ENCODE data around the gene OR1M1. TPM values are rescaled to one million over a fixed set of nuclear protein-coding genes. Genes with fewer than 3 reads are reported as not detected.
"Not testable (repeated sequence)": the region's sequence is repeated elsewhere in the genome, so short reads cannot be mapped to it uniquely, and the experiment has no call there.

Gene OR1M1, protein sequence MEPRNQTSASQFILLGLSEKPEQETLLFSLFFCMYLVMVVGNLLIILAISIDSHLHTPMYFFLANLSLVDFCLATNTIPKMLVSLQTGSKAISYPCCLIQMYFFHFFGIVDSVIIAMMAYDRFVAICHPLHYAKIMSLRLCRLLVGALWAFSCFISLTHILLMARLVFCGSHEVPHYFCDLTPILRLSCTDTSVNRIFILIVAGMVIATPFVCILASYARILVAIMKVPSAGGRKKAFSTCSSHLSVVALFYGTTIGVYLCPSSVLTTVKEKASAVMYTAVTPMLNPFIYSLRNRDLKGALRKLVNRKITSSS
- total RNA-seq: not detected in 2 replicates

DNA sequence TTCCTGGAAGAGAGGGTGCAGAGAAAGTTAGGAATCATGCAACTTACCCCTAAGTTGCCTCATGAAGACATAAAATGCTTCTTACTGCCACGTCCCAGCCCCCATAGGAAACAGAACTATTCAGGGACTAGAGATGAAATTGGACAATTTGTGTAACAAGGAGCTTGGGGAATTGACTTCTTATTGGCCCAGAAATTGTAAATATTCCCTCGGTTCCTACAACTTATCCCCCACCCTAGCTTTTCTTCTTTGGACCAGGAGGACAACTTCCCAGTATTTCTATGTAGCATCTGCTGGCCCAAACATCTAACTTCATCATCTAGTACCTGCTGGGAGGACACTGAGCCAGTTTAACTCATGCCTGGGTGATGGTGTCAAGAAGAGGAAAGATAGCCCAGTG lies at the start of gene OR1M1:
TSS of gene OR1M1 (plus strand) at position 301 of the 400 bp plus-strand sequence. CDS start 6,184 bp downstream, outside the sequence.
- H3K36me3 Mint-ChIP-seq (ENCODE audit: low read depth): no peaks in the 10 kb centered on the region
- no peaks in the 10 kb centered on the region for H3K27me3 Mint-ChIP-seq (ENCODE audit: low read depth)
- intact Hi-C loops (cut with micrococcal nuclease): no loop called here
- no peak within 1 kb of the TSS for H3K4me3 Mint-ChIP-seq (ENCODE audit: low read depth)
- H3K4me1 Mint-ChIP-seq (ENCODE audit: low read depth): no peaks in the 10 kb centered on the region
- no peak for DNase-seq (ENCODE audit: low spot score)
- no peak within 1 kb of the TSS for H3K27ac Mint-ChIP-seq
- no peaks in the 10 kb centered on the region for H3K9me3 Mint-ChIP-seq

DNA sequence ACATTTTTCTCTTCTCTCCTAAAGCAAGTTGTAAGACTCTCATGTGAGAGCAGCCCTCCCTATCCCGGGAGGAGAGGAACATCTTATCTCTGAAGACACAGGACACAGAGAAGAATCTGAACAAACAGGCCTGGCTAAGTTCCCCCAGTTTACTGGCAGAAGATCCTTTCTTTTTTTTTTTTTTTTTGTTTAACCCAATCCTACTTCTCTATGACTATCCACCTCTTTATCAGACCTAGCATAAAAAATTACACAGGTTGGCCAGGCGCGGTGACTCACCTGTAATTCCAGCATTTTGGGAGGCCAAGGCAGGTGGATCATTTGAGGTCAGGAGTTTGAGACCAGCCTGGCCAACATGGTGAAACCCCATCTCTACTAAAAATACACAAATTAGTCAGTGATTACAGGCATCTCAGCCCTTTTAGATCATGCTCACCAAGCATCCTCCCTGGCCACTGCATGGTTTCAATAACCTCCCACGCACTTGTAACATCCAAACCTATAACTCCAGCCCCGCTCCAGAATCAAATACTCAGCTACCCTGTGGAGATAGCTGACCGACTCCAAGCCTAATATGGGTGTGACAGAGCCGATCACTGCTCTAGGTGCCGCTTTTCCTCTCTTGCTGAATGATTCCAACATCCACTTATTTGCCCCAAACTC lies 49.3 kb upstream of the OR1M1 start:
- no peaks in the 10 kb centered on the region for H3K36me3 Mint-ChIP-seq (ENCODE audit: low read depth)
- H3K27me3 Mint-ChIP-seq (ENCODE audit: low read depth): no peaks in the 10 kb centered on the region
- no peak overlapping the region for H3K4me3 Mint-ChIP-seq (ENCODE audit: low read depth)
- no peak overlapping the region for H3K27ac Mint-ChIP-seq
- no peaks in the 10 kb centered on the region for H3K9me3 Mint-ChIP-seq
- no peak for DNase-seq (ENCODE audit: low spot score)
- no peaks in the 10 kb centered on the region for H3K4me1 Mint-ChIP-seq (ENCODE audit: low read depth)
- intact Hi-C loops (cut with micrococcal nuclease): no loop called here

DNA sequence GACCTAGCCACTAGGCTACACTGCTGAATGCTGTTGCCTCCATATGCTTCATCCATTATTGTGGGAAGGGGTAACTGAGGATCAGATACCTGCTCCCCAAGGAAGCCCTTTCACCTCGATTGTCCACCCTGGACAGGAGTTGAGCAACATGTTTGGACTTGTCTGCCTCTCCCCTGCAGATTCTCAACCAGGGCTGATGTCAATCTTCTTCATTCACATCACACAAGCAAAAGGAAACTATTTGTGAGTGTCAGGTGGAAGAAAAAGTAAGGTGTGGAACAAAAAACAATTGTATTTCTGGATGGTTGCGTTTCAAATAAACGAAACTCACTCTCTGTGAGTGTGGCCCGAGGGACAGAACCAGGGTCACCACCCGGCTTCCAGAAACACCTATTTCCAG lies 47.1 kb upstream of the OR1M1 start:
- H3K4me3 Mint-ChIP-seq (ENCODE audit: low read depth): no peak overlapping the region
- H3K27me3 Mint-ChIP-seq (ENCODE audit: low read depth): no peaks in the 10 kb centered on the region
- H3K36me3 Mint-ChIP-seq (ENCODE audit: low read depth): no peaks in the 10 kb centered on the region
- DNase-seq (ENCODE audit: low spot score): no peak
- intact Hi-C loops (cut with micrococcal nuclease): no loop called here
- no peaks in the 10 kb centered on the region for H3K4me1 Mint-ChIP-seq (ENCODE audit: low read depth)
- no peak overlapping the region for H3K27ac Mint-ChIP-seq
- no peaks in the 10 kb centered on the region for H3K9me3 Mint-ChIP-seq

DNA sequence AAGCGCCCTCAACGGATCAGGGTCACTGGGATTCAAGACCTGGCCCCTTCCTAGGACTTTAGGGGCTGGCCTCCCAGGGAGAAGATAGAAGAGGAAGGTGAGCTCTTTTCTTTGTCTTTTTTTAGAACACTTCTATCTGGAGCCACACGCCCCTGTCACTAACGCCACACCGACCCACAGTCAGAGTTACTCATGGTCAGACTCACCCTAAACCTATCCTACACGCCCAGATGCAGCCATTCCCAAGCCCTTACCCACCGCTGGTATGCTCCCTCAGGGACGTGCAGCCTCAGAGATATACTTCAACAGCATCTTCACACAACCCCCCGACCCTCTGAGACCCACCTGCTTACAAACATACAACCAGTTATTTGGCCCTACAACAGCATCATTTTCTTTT lies 46.7 kb upstream of the OR1M1 start:
- Mint-ChIP-seq H3K4me1 (ENCODE audit: low read depth) (no peaks in the 10 kb centered on the region), H3K27me3 (ENCODE audit: low read depth) (no peaks in the 10 kb centered on the region), H3K9me3 (no peaks in the 10 kb centered on the region), H3K36me3 (ENCODE audit: low read depth) (no peaks in the 10 kb centered on the region), H3K4me3 (ENCODE audit: low read depth) (no peak overlapping the region), H3K27ac (no peak overlapping the region)
- intact Hi-C loops (cut with micrococcal nuclease): no loop called here
- DNase-seq (ENCODE audit: low spot score): no peak

DNA sequence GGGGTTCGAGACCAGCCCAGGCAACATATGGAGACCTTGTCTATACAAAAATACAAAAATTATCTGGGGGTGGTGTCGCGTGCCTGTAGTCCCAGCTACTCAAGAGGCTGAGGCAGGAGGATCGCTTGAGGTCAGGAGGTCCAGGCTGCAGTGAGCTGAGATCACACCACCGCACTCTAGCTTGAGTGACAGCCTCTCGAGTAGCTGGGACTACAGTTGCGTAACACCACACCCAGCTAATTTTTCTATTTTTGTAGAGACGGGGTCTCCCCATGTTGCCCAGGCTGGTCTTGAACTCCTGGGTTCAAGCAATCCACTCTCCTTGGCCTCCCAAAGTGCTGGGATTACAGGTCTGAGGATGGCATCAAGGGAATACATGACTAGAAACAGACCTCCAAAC lies 45.8 kb upstream of the OR1M1 start:
- Mint-ChIP-seq H3K27me3 (ENCODE audit: low read depth) (no peaks in the 10 kb centered on the region), H3K4me1 (ENCODE audit: low read depth) (no peaks in the 10 kb centered on the region), H3K27ac (no peak overlapping the region), H3K9me3 (no peaks in the 10 kb centered on the region), H3K4me3 (ENCODE audit: low read depth) (no peak overlapping the region), H3K36me3 (ENCODE audit: low read depth) (no peaks in the 10 kb centered on the region)
- DNase-seq (ENCODE audit: low spot score): no peak
- intact Hi-C loops (cut with micrococcal nuclease): no loop called here

DNA sequence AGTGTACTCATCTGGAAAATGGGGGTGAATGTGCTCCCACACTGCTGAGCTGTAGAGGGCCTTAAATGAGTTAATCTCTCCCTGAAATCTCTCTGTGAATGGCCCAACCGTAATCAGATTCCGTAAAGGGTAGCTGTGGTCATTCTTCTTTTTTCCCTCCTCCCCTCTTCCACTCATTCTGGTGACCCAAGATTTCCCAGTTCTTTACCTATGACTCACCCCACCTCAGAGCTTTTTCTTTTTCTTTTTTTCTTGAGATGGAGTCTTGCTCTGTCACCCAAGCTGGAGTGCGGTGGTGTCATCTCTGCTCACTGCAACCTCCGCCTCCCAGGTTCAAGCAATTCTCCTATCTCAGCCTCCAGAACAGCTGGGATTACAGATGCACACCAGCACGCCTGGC lies 43.3 kb upstream of the OR1M1 start:
- H3K36me3 Mint-ChIP-seq (ENCODE audit: low read depth): no peaks in the 10 kb centered on the region
- no peaks in the 10 kb centered on the region for H3K4me1 Mint-ChIP-seq (ENCODE audit: low read depth)
- intact Hi-C loops (cut with micrococcal nuclease): no loop called here
- H3K9me3 Mint-ChIP-seq: no peaks in the 10 kb centered on the region
- no peak overlapping the region for H3K4me3 Mint-ChIP-seq (ENCODE audit: low read depth)
- H3K27ac Mint-ChIP-seq: no peak overlapping the region
- DNase-seq (ENCODE audit: low spot score): no peak
- no peaks in the 10 kb centered on the region for H3K27me3 Mint-ChIP-seq (ENCODE audit: low read depth)

DNA sequence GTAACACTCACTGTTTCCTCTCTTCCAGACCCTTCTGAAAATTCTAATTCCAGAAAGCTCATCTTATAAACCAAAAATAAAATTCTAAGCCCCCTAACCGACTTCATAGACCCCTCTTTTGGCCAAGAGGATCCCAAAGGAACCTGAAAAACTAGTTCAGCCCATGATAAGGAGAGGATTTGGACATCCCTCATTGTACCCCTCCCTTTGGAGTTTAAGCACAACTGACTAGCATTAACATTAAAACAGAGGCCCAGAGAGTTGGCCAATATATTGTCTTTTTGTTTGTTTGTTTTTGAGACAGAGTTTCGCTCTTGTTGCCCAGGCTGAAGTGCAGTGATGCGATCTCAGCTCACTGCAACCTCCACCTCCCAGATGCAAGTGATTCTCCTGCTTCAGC lies 42.4 kb upstream of the OR1M1 start:
- intact Hi-C loops (cut with micrococcal nuclease): no loop called here
- H3K4me1 Mint-ChIP-seq (ENCODE audit: low read depth): no peaks in the 10 kb centered on the region
- no peak overlapping the region for H3K4me3 Mint-ChIP-seq (ENCODE audit: low read depth)
- H3K27me3 Mint-ChIP-seq (ENCODE audit: low read depth): no peaks in the 10 kb centered on the region
- H3K36me3 Mint-ChIP-seq (ENCODE audit: low read depth): no peaks in the 10 kb centered on the region
- no peak overlapping the region for H3K27ac Mint-ChIP-seq
- DNase-seq (ENCODE audit: low spot score): no peak
- H3K9me3 Mint-ChIP-seq: no peaks in the 10 kb centered on the region

DNA sequence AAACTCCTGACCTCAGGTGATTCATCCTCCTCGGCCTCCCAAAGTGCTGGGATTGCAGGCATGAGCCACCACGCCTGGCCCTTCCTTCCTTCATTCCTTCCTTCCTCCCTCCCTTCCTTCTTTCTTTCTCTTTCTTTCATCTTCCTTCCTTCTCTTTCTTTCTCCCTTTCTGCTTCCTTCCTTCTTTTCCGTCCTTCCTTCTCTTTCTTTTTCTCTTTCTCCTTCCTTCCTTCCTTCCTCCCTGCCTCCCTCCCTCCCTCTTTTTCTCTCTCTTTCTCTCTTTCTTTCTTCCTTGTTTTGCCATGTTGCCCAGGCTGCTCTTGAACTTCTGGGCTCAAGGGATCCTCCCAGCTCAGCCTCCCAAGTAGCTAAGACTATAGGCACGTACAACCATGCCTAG lies 40.2 kb upstream of the OR1M1 start:
- Mint-ChIP-seq H3K36me3 (ENCODE audit: low read depth) (no peaks in the 10 kb centered on the region), H3K4me1 (ENCODE audit: low read depth) (no peaks in the 10 kb centered on the region), H3K27ac (no peak overlapping the region), H3K4me3 (ENCODE audit: low read depth) (no peak overlapping the region), H3K27me3 (ENCODE audit: low read depth) (no peaks in the 10 kb centered on the region), H3K9me3 (no peaks in the 10 kb centered on the region)
- DNase-seq (ENCODE audit: low spot score): no peak
- intact Hi-C loops (cut with micrococcal nuclease): no loop called here

DNA sequence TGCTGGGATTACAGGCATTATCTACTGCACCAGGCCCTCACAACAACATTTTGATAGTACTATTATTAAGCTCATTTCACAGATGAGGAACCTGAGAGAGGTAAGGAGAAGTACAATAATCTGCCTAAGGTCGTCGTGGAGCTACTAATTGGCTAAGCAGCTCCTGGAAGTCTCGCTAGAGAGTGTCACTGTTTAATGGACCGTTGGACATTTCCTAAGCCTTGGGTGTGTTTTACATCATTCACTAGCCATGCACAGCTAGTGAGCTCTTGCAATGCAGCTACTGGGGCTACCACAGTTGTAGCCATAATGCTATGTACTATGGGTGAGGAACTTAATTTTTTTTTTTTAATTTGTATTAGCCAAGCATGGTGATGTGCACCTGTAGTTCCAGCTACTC lies 34.0 kb upstream of the OR1M1 start:
- DNase-seq (ENCODE audit: low spot score): no peak
- Mint-ChIP-seq H3K27me3 (ENCODE audit: low read depth) (no peaks in the 10 kb centered on the region), H3K4me3 (ENCODE audit: low read depth) (no peak overlapping the region), H3K36me3 (ENCODE audit: low read depth) (no peaks in the 10 kb centered on the region), H3K27ac (no peak overlapping the region), H3K4me1 (ENCODE audit: low read depth) (no peaks in the 10 kb centered on the region), H3K9me3 (no peaks in the 10 kb centered on the region)
- intact Hi-C loops (cut with micrococcal nuclease): no loop called here

DNA sequence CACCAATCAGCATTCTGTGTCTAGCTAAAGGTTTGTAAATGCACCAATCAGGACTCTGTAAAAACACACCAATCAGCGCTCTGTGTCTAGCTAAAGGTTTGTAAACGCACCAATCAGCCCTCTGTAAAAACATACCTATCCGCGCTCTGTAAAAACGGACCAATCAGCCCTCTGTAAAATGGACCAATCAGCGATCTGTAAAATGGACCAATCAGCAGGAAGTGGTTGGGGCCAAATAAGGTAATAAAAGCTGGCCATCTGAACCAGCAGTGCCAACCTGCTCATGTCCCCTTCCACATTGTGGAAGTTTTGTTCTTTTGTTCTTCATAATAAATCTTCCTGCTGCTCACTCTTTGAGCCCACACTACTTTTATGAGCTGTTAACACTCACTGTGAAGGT lies 33.2 kb upstream of the OR1M1 start:
- H3K36me3 Mint-ChIP-seq (ENCODE audit: low read depth); DNase-seq (ENCODE audit: low spot score); H3K27ac Mint-ChIP-seq; H3K4me3 Mint-ChIP-seq (ENCODE audit: low read depth); intact Hi-C loops (cut with micrococcal nuclease); H3K27me3 Mint-ChIP-seq (ENCODE audit: low read depth); H3K4me1 Mint-ChIP-seq (ENCODE audit: low read depth); H3K9me3 Mint-ChIP-seq: not testable (repeated sequence)

DNA sequence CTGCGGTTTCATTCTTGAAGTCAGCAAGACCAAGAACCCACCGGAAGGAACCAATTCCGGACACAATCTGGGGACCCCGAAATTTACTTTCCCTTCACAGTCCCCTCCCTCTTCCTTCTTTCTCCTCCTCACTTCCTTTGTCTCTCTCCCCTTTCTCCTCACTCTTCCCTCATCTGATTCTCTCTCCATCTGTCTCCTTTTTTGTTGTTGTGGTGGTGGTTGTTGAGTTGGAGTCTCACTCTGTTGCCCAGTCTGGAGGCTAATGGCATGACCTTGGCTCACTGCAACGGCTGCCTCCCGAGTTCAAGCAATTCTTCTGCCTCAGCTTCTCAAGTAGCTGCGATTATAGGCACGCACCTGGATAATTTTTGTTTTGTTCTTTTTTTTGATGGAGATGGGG lies 32.7 kb upstream of the OR1M1 start:
- DNase-seq (ENCODE audit: low spot score): no peak
- Mint-ChIP-seq H3K27ac (no peak overlapping the region), H3K36me3 (ENCODE audit: low read depth) (no peaks in the 10 kb centered on the region), H3K4me3 (ENCODE audit: low read depth) (no peak overlapping the region), H3K27me3 (ENCODE audit: low read depth) (no peaks in the 10 kb centered on the region), H3K4me1 (ENCODE audit: low read depth) (no peaks in the 10 kb centered on the region), H3K9me3 (no peaks in the 10 kb centered on the region)
- intact Hi-C loops (cut with micrococcal nuclease): no loop called here

DNA sequence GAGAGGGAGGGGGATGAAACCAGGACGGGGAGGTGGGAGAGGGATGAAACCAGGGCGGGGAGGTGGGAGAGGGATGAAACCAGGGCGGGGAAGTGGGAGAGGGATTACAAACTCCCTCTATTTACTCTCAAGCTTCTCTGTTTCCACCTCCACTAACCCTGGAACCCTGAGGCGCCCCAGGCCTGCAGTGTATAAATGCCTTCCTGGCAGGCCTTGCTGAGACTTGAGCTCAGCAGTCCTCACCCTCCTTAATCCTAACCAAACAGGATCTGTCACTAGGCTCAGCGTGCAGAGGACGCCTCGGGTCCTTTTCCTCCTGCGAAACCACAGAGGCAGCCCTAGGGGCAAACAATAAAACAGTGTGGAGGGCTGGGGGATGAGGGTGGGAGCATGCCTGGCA lies 32.1 kb upstream of the OR1M1 start:
- no peaks in the 10 kb centered on the region for H3K36me3 Mint-ChIP-seq (ENCODE audit: low read depth)
- intact Hi-C loops (cut with micrococcal nuclease): no loop called here
- H3K27me3 Mint-ChIP-seq (ENCODE audit: low read depth): no peaks in the 10 kb centered on the region
- no peak overlapping the region for H3K27ac Mint-ChIP-seq
- H3K4me3 Mint-ChIP-seq (ENCODE audit: low read depth): no peak overlapping the region
- no peak for DNase-seq (ENCODE audit: low spot score)
- H3K4me1 Mint-ChIP-seq (ENCODE audit: low read depth): no peaks in the 10 kb centered on the region
- H3K9me3 Mint-ChIP-seq: no peaks in the 10 kb centered on the region

DNA sequence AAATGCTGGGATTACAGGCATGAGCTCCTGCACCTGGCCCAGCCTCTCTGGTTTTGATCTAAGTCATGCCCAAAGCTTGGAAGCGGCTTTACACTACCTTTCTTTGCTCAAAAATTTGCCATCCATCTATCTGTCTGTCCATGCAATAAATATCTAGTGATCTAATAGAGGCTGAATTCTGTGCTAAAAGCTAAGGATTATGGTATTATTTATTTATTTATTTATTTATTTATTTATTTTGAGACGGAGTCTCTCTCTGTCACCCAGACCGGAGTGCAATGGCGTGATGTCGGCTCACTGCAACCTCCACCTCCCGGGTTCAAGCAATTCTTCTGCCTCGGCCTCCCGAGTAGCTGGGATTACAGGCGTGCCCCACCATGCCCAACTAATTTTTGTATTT lies 30.7 kb upstream of the OR1M1 start:
- H3K9me3 Mint-ChIP-seq; H3K27ac Mint-ChIP-seq; intact Hi-C loops (cut with micrococcal nuclease); H3K36me3 Mint-ChIP-seq (ENCODE audit: low read depth); H3K27me3 Mint-ChIP-seq (ENCODE audit: low read depth); H3K4me3 Mint-ChIP-seq (ENCODE audit: low read depth); H3K4me1 Mint-ChIP-seq (ENCODE audit: low read depth); DNase-seq (ENCODE audit: low spot score): not testable (repeated sequence)
